ENCODE data around the gene ADGRG4.

GRCh38 chrX:136273986-136274385 is 26.8 kb upstream of the ADGRG4 start:
- TF ChIP-seq, protein P1, sequence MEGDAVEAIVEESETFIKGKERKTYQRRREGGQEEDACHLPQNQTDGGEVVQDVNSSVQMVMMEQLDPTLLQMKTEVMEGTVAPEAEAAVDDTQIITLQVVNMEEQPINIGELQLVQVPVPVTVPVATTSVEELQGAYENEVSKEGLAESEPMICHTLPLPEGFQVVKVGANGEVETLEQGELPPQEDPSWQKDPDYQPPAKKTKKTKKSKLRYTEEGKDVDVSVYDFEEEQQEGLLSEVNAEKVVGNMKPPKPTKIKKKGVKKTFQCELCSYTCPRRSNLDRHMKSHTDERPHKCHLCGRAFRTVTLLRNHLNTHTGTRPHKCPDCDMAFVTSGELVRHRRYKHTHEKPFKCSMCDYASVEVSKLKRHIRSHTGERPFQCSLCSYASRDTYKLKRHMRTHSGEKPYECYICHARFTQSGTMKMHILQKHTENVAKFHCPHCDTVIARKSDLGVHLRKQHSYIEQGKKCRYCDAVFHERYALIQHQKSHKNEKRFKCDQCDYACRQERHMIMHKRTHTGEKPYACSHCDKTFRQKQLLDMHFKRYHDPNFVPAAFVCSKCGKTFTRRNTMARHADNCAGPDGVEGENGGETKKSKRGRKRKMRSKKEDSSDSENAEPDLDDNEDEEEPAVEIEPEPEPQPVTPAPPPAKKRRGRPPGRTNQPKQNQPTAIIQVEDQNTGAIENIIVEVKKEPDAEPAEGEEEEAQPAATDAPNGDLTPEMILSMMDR (IDR thresholded peaks at IDR 0.05), result no peak
- TF ChIP-seq POLR2A (IDR thresholded peaks at IDR 0.05), result no peak
